HL-60 (cell line): ENCODE results near the gene TBC1D14.

Source experiments
- CTCF ChIP-seq: IDR thresholded peaks from one replicate; pipeline ENCODE4 v1.5.1; 2011; ENCODE audit warnings: low read length, control low read depth, inconsistent platforms; ENCODE audit not compliant: insufficient read depth
- GABPA ChIP-seq: IDR thresholded peaks from 2 replicates; pipeline ENCODE4 v1.6.1; 2012; ENCODE audit warnings: low read depth
- POLR2AphosphoS5 ChIP-seq: IDR thresholded peaks from 2 replicates; pipeline ENCODE4 v1.6.1; 2012; ENCODE audit warnings: low read depth
- REST ChIP-seq: IDR thresholded peaks from 2 replicates; pipeline ENCODE4 v1.6.1; 2012; ENCODE audit warnings: low read depth; ENCODE audit not compliant: insufficient replicate concordance

GRCh38 chr4:6964858-6965257, 55.2 kb downstream of the TBC1D14 start:
- TF ChIP-seq POLR2AphosphoS5 (no peak), CTCF (no peak), GABPA (no peak), REST (no peak)
